ENCODE results near the gene OSBP2. TPM values are rescaled to one million over a fixed set of nuclear protein-coding genes. Genes with fewer than 3 reads are reported as not detected.
A peak's percentile ranks its signal among the peaks of the same experiment; 100 is the strongest.
"Not testable (repeated sequence)": the region's sequence is repeated elsewhere in the genome, so short reads cannot be mapped to it uniquely, and the experiment has no call there.

The OSBP2 gene
- total RNA-seq, 2 donors from 2014 or later: 0.14 to 1.7 TPM

- no peak for ATAC-seq
- no peaks in the 10 kb centered on the region for H3K36me3 Mint-ChIP-seq
- peaks cover 0 to 13% of the 10 kb centered on the region in 2 donors for H3K4me1 Mint-ChIP-seq (ENCODE audit: low read depth in 2 of 2)
- H3K27ac Mint-ChIP-seq: no peak overlapping the region
- DNase-seq (ENCODE audit: low spot score): no peak
- no peak overlapping the region for H3K4me3 Mint-ChIP-seq
- H3K27me3 Mint-ChIP-seq: peaks cover 16 to 18% of the 10 kb centered on the region in 2 donors
- no peaks in the 10 kb centered on the region for H3K9me3 Mint-ChIP-seq
Measured at GRCh38 chr22:30691204-30691603, 3.5 kb upstream of the OSBP2 start.

- DNase-seq (ENCODE audit: low spot score): no peak
- H3K27ac Mint-ChIP-seq: no peak overlapping the region
- H3K9me3 Mint-ChIP-seq: no peaks in the 10 kb centered on the region
Measured at GRCh38 chr22:30694171-30694639, 469 bp upstream of the OSBP2 start.

GRCh38 chr22:30695351-30695851, 727 bp downstream of the OSBP2 start:
- ATAC-seq: no peak
- Mint-ChIP-seq H3K27me3 (peaks cover 16 to 28% of the 10 kb centered on the region in 2 donors), H3K27ac (no peak overlapping the region), H3K4me1 (ENCODE audit: low read depth in 2 of 2) (peaks cover 0 to 13% of the 10 kb centered on the region in 2 donors), H3K4me3 (peak overlapping the region; percentile 63), H3K9me3 (no peaks in the 10 kb centered on the region), H3K36me3 (no peaks in the 10 kb centered on the region)
- no peak for DNase-seq (ENCODE audit: low spot score)

More at GRCh38 chr22:30694171-30694639, 469 bp upstream of the OSBP2 start:
- H3K4me1 Mint-ChIP-seq (ENCODE audit: low read depth in 2 of 2): peaks cover 0 to 13% of the 10 kb centered on the region in 2 donors
- H3K4me3 Mint-ChIP-seq: peak overlapping the region; percentile 67
- H3K36me3 Mint-ChIP-seq: no peaks in the 10 kb centered on the region
- ATAC-seq: peak; percentile 24 to 56
- H3K27me3 Mint-ChIP-seq: peaks cover 16 to 28% of the 10 kb centered on the region in 2 donors

GRCh38 chr22:30695871-30696655, 1.4 kb downstream of the OSBP2 start:
- peak overlapping the region; percentile 63 for H3K4me3 Mint-ChIP-seq
- peaks cover 0 to 13% of the 10 kb centered on the region in 2 donors for H3K4me1 Mint-ChIP-seq (ENCODE audit: low read depth in 2 of 2)
- no peaks in the 10 kb centered on the region for H3K36me3 Mint-ChIP-seq
- no peak overlapping the region for H3K27ac Mint-ChIP-seq
- peaks cover 16 to 28% of the 10 kb centered on the region in 2 donors for H3K27me3 Mint-ChIP-seq
- no peaks in the 10 kb centered on the region for H3K9me3 Mint-ChIP-seq
- ATAC-seq: no peak
- no peak for DNase-seq (ENCODE audit: low spot score)

- no peaks in the 10 kb centered on the region for H3K9me3 Mint-ChIP-seq
- DNase-seq (ENCODE audit: low spot score): no peak
- H3K36me3 Mint-ChIP-seq: no peaks in the 10 kb centered on the region
- peaks cover 13 to 31% of the 10 kb centered on the region in 2 donors for H3K27me3 Mint-ChIP-seq
- H3K27ac Mint-ChIP-seq: no peak overlapping the region
- no peak for ATAC-seq
- H3K4me1 Mint-ChIP-seq (ENCODE audit: low read depth in 2 of 2): peaks cover 0 to 12% of the 10 kb centered on the region in 2 donors
- no peak overlapping the region for H3K4me3 Mint-ChIP-seq
Measured at GRCh38 chr22:30697975-30698374, 3.3 kb downstream of the OSBP2 start.

- no peak overlapping the region for H3K4me3 Mint-ChIP-seq
- DNase-seq (ENCODE audit: low spot score) (no peak), ATAC-seq (no peak)
- peaks cover 11 to 17% of the 10 kb centered on the region in 2 donors for H3K4me1 Mint-ChIP-seq (ENCODE audit: low read depth in 2 of 2)
- H3K36me3 Mint-ChIP-seq: no peaks in the 10 kb centered on the region
- H3K27me3 Mint-ChIP-seq: peaks cover 0 to 25% of the 10 kb centered on the region in 2 donors
- H3K27ac Mint-ChIP-seq: no peak overlapping the region
- no peaks in the 10 kb centered on the region for H3K9me3 Mint-ChIP-seq
Measured at GRCh38 chr22:30701872-30702271, 7.2 kb downstream of the OSBP2 start.

- H3K9me3 Mint-ChIP-seq: no peaks in the 10 kb centered on the region
- H3K4me3 Mint-ChIP-seq: no peak overlapping the region
- no peaks in the 10 kb centered on the region for H3K36me3 Mint-ChIP-seq
- H3K4me1 Mint-ChIP-seq (ENCODE audit: low read depth in 2 of 2): peaks cover 11 to 17% of the 10 kb centered on the region in 2 donors
- H3K27me3 Mint-ChIP-seq: peaks cover 0 to 18% of the 10 kb centered on the region in 2 donors
- H3K27ac Mint-ChIP-seq: no peak overlapping the region
- ATAC-seq (no peak), DNase-seq (ENCODE audit: low spot score) (no peak)
Measured at GRCh38 chr22:30702856-30703255, 8.2 kb downstream of the OSBP2 start.

GRCh38 chr22:30704978-30705377, 10.3 kb downstream of the OSBP2 start:
- Mint-ChIP-seq H3K4me1 (ENCODE audit: low read depth in 2 of 2) (peaks cover 14 to 20% of the 10 kb centered on the region in 2 donors), H3K27me3 (peaks cover 0 to 16% of the 10 kb centered on the region in 2 donors)

GRCh38 chr22:30705710-30706651, 11.3 kb downstream of the OSBP2 start:
- Mint-ChIP-seq H3K27me3 (peaks cover 0 to 16% of the 10 kb centered on the region in 2 donors), H3K36me3 (no peaks in the 10 kb centered on the region), H3K9me3 (no peaks in the 10 kb centered on the region), H3K27ac (peak overlapping the region; percentile 74 to 75), H3K4me3 (peak overlapping the region; percentile 25), H3K4me1 (ENCODE audit: low read depth in 2 of 2) (peaks cover 19 to 24% of the 10 kb centered on the region in 2 donors)
- ATAC-seq (peak; percentile 78 to 84), DNase-seq (ENCODE audit: low spot score) (no peak)

More at GRCh38 chr22:30704978-30705377, 10.3 kb downstream of the OSBP2 start:
- Mint-ChIP-seq H3K4me3 (no peak overlapping the region), H3K36me3 (no peaks in the 10 kb centered on the region), H3K27ac (peak overlapping the region in 1 of 2 donors; percentile 74), H3K9me3 (no peaks in the 10 kb centered on the region)
- DNase-seq (ENCODE audit: low spot score) (no peak), ATAC-seq (peak in 1 of 2 donors; percentile 11)

- not testable (repeated sequence) for H3K9me3 Mint-ChIP-seq; DNase-seq (ENCODE audit: low spot score); H3K27me3 Mint-ChIP-seq; H3K36me3 Mint-ChIP-seq
- peak overlapping the region; percentile 59 to 83 for H3K27ac Mint-ChIP-seq
- peak overlapping the region; percentile 20 for H3K4me3 Mint-ChIP-seq
- peaks cover 19 to 24% of the 10 kb centered on the region in 2 donors for H3K4me1 Mint-ChIP-seq (ENCODE audit: low read depth in 2 of 2)
- ATAC-seq: peak; percentile 60 to 65
Measured at GRCh38 chr22:30709980-30710379, 15.3 kb downstream of the OSBP2 start.

- Mint-ChIP-seq H3K9me3 (no peaks in the 10 kb centered on the region), H3K4me3 (no peak overlapping the region), H3K36me3 (no peaks in the 10 kb centered on the region), H3K4me1 (ENCODE audit: low read depth in 2 of 2) (peaks cover 6 to 7% of the 10 kb centered on the region in 2 donors), H3K27ac (peak overlapping the region in 1 of 2 donors; percentile 1), H3K27me3 (peaks cover 0 to 3% of the 10 kb centered on the region in 2 donors)
- DNase-seq (ENCODE audit: low spot score): no peak
- no peak for ATAC-seq
Measured at GRCh38 chr22:30712094-30712493, 17.4 kb downstream of the OSBP2 start.

GRCh38 chr22:30714062-30714461, 19.4 kb downstream of the OSBP2 start:
- DNase-seq (ENCODE audit: low spot score) (no peak), ATAC-seq (no peak)
- Mint-ChIP-seq H3K36me3 (no peaks in the 10 kb centered on the region), H3K4me3 (no peak overlapping the region), H3K4me1 (ENCODE audit: low read depth in 2 of 2) (peaks cover 6 to 7% of the 10 kb centered on the region in 2 donors), H3K27ac (no peak overlapping the region), H3K27me3 (peaks cover 0 to 4% of the 10 kb centered on the region in 2 donors), H3K9me3 (no peaks in the 10 kb centered on the region)

- ATAC-seq: no peak
- H3K4me3 Mint-ChIP-seq: no peak overlapping the region
Measured at GRCh38 chr22:30717331-30717921, 22.8 kb downstream of the OSBP2 start.

More at GRCh38 chr22:30717331-30717921, 22.8 kb downstream of the OSBP2 start:
- H3K36me3 Mint-ChIP-seq: no peaks in the 10 kb centered on the region
- H3K27ac Mint-ChIP-seq: no peak overlapping the region
- no peaks in the 10 kb centered on the region for H3K4me1 Mint-ChIP-seq (ENCODE audit: low read depth in 2 of 2)
- no peaks in the 10 kb centered on the region for H3K9me3 Mint-ChIP-seq
- no peak for DNase-seq (ENCODE audit: low spot score)
- peaks cover 0 to 6% of the 10 kb centered on the region in 2 donors for H3K27me3 Mint-ChIP-seq
